HepG2 (cell line): ENCODE data around the gene SRSF10. TPM values are rescaled to one million over a fixed set of nuclear protein-coding genes. Genes with fewer than 3 reads are reported as not detected.

Experiments
- DBP ChIP-seq: sonication (generic); formaldehyde crosslinking; IDR thresholded peaks from 2 replicates; pipeline ENCODE4 v1.4.0; 2020; ENCODE audit warnings: missing genetic modification reagents; ENCODE audit errors: not compliant biosample characterization
- FLYWCH1 ChIP-seq: sonication (generic); formaldehyde crosslinking; IDR thresholded peaks from 2 replicates; pipeline ENCODE4 v1.8.1; 2023; ENCODE audit warnings: mild to moderate bottlenecking, missing genetic modification reagents
- GABPB1 ChIP-seq: IDR thresholded peaks from 2 replicates; pipeline ENCODE4 v1.6.1; 2016; ENCODE audit warnings: mild to moderate bottlenecking, missing genetic modification reagents, moderate library complexity, missing compliant biosample characterization
- GZF1 ChIP-seq: sonication (generic); formaldehyde crosslinking; IDR thresholded peaks from 2 replicates; pipeline ENCODE4 v1.5.1; 2020; ENCODE audit warnings: mild to moderate bottlenecking, missing genetic modification reagents
- KLF11 ChIP-seq: IDR thresholded peaks from 2 replicates; pipeline ENCODE4 v1.6.1; 2016; ENCODE audit warnings: missing compliant biosample characterization
- NR2F2 ChIP-seq: IDR thresholded peaks from 2 replicates; pipeline ENCODE4 v1.6.1; 2012; ENCODE audit warnings: low read depth, inconsistent platforms, borderline replicate concordance
- SALL2 ChIP-seq: sonication (generic); formaldehyde crosslinking; IDR thresholded peaks from 2 replicates; pipeline ENCODE4 v1.8.1; 2023; ENCODE audit warnings: mild to moderate bottlenecking, missing genetic modification reagents, inconsistent platforms
- TCF7 ChIP-seq: sonication (generic); IDR thresholded peaks from 2 replicates; pipeline ENCODE4 v1.6.1; 2016; ENCODE audit warnings: antibody characterized with exemption, low read depth
- THAP9 ChIP-seq: sonication (generic); formaldehyde crosslinking; IDR thresholded peaks from 2 replicates; pipeline ENCODE4; 2020; ENCODE audit warnings: missing genetic modification reagents, mild to moderate bottlenecking, borderline replicate concordance
- XBP1 ChIP-seq: sonication (generic); formaldehyde crosslinking; IDR thresholded peaks from 2 replicates; pipeline ENCODE4 v1.5.0; 2020; ENCODE audit warnings: missing genetic modification reagents
- ZBTB26 ChIP-seq: IDR thresholded peaks from 2 replicates; pipeline ENCODE4 v1.6.1; 2016; ENCODE audit warnings: missing compliant biosample characterization, missing genetic modification reagents, borderline replicate concordance
- ZNF143 ChIP-seq: sonication (generic); formaldehyde crosslinking; IDR thresholded peaks from 2 replicates; pipeline ENCODE4 v1.4.0; 2020; ENCODE audit warnings: missing genetic modification reagents
- ZNF207 ChIP-seq: fragments of 450-650 bp; IDR thresholded peaks from 2 replicates; pipeline ENCODE4 v1.6.1; 2016; ENCODE audit warnings: antibody characterized with exemption, borderline replicate concordance
- ZNF569 ChIP-seq: sonication (generic); formaldehyde crosslinking; IDR thresholded peaks from 2 replicates; pipeline ENCODE4 v1.5.0; 2020; ENCODE audit warnings: mild to moderate bottlenecking, missing genetic modification reagents, moderate library complexity, borderline replicate concordance
- ZNF614 ChIP-seq: IDR thresholded peaks from 2 replicates; pipeline ENCODE4 v1.6.1; 2018; ENCODE audit warnings: missing biosample characterization, missing genetic modification reagents, inconsistent platforms, borderline replicate concordance
- polyA plus RNA-seq, 8 experiments: library from polyadenylated mRNA; depleted of rRNA in 3 of 8; stranded (reverse) in 7 of 8; unstranded in 1 of 8; fragments of >200 nt; fragmentation: Illumina TruSeq in 4 of 8; extraction: Trizol in 4 of 8; gene quantifications; 2 replicates each; pipeline versions ENCODE4 v1.2.1 to v1.2.3, GENCODE V29; 2011 to 2016; ENCODE audit warnings: low read depth in 4 of 8, missing spikeins in 1 of 8, mixed read lengths in 1 of 8; ENCODE audit not compliant: insufficient read depth in 1 of 8
- total RNA-seq, 5 experiments: library from RNA; depleted of rRNA; stranded (reverse); fragments of >200 nt; fragmentation: Illumina TruSeq; extraction: Trizol; gene quantifications; 2 replicates each; pipeline ENCODE4 v1.2.3, GENCODE V29; 2016; ENCODE audit warnings: low read depth in 1 of 5
- TF ChIP-seq, protein P1 (sequence below): sonication (generic); formaldehyde crosslinking; IDR thresholded peaks from 2 replicates; pipeline ENCODE4 v1.5.1; 2020; ENCODE audit warnings: mild to moderate bottlenecking, missing genetic modification reagents, borderline replicate concordance
- TF ChIP-seq, protein P2 (sequence below): sonication (generic); formaldehyde crosslinking; IDR thresholded peaks from 2 replicates; pipeline ENCODE4 v1.8.0; 2022; ENCODE audit warnings: mild to moderate bottlenecking, missing genetic modification reagents

Gene SRSF10
- total and polyA plus RNA-seq, 2 of the 13 experiments (the other 11 are each of a cell fraction or from before 2014, with no cell fraction given) = 126 to 186 TPM

GRCh38 chr1:24021403-24022266 lies 41.5 kb upstream of the SRSF10 start (continued):
- TF ChIP-seq ZNF207 = no peak
- TF ChIP-seq TCF7 = peak; percentile 94
- no peak for TF ChIP-seq DBP
- no peak for TF ChIP-seq GZF1 (CRISPR knock-in tag)
- no peak; the same call in 1 of the 2 replicates for TF ChIP-seq ZBTB26 (CRISPR knock-in tag)
- TF ChIP-seq THAP9 (CRISPR knock-in tag) = no peak
- no peak for TF ChIP-seq ZNF569
- TF ChIP-seq, protein P1, sequence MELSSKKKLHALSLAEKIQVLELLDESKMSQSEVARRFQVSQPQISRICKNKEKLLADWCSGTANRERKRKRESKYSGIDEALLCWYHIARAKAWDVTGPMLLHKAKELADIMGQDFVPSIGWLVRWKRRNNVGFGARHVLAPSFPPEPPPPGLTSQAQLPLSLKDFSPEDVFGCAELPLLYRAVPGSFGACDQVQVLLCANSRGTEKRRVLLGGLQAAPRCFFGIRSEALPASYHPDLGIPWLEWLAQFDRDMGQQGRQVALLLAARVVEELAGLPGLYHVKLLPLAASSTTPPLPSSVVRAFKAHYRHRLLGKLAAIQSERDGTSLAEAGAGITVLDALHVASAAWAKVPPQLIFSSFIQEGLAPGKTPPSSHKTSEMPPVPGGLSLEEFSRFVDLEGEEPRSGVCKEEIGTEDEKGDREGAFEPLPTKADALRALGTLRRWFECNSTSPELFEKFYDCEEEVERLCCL (CRISPR knock-in tag) = no peak; the same call in 1 of the 2 replicates
- no peak for TF ChIP-seq FLYWCH1 (CRISPR knock-in tag)
- TF ChIP-seq GABPB1 (CRISPR knock-in tag) = peak; percentile 41; the same call in 1 of the 2 replicates
- TF ChIP-seq XBP1 (CRISPR knock-in tag) = no peak
- TF ChIP-seq, protein P2, sequence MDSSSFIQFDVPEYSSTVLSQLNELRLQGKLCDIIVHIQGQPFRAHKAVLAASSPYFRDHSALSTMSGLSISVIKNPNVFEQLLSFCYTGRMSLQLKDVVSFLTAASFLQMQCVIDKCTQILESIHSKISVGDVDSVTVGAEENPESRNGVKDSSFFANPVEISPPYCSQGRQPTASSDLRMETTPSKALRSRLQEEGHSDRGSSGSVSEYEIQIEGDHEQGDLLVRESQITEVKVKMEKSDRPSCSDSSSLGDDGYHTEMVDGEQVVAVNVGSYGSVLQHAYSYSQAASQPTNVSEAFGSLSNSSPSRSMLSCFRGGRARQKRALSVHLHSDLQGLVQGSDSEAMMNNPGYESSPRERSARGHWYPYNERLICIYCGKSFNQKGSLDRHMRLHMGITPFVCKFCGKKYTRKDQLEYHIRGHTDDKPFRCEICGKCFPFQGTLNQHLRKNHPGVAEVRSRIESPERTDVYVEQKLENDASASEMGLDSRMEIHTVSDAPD (CRISPR knock-in tag) = peak; percentile 87
- TF ChIP-seq ZNF143 (CRISPR knock-in tag) = 0 out of 2 replicates have a peak, but pooled peaks have one; percentile 34
- peak; percentile 74 for TF ChIP-seq KLF11
- peak; percentile 84; the same call in 1 of the 2 replicates for TF ChIP-seq ZNF614 (CRISPR knock-in tag)
- TF ChIP-seq SALL2 (CRISPR knock-in tag) = 0 out of 2 replicates have a peak, but pooled peaks have one; percentile 51
- peak; percentile 81; the same call in 1 of the 2 replicates for TF ChIP-seq NR2F2
